Measurements from ENCODE around the gene MOXD1. TPM values are rescaled to one million over a fixed set of nuclear protein-coding genes. Genes with fewer than 3 reads are reported as not detected.

Gene MOXD1
- polyA plus RNA-seq, 1 of the 3 experiments (the other 2 are of a cell fraction) = 252 TPM

GRCh38 chr6:132362442-132363185 is 38.7 kb downstream of the MOXD1 start:
- Histone ChIP-seq H3F3A (replicated peaks; ENCODE audit: insufficient read depth) (no peaks in the 10 kb centered on the region), H3K9me2 (no peaks in the 10 kb centered on the region), H3K27ac (ENCODE audit: low read depth in 2 of 2, low read length in 1 of 2) (peak overlapping the region; percentile 9 to 83; a peak in 2 of 4 replicates), H3K4me3 (ENCODE audit: low read depth in 2 of 2, low read length in 1 of 2) (no peak overlapping the region), H3K27me3 (ENCODE audit: insufficient read depth) (no peaks in the 10 kb centered on the region), H3K79me2 (ENCODE audit: insufficient read depth) (no peaks in the 10 kb centered on the region), H3K36me3 (replicated peaks in 1 of 2; ENCODE audit: control insufficient read depth in 1 of 2, insufficient read depth in 2 of 2, low read length in 1 of 2) (peaks cover 8 to 28% of the 10 kb centered on the region in 2 experiments), H3K4me2 (no peak overlapping the region), H3K9ac (no peak overlapping the region), H4K20me1 (ENCODE audit: insufficient read depth) (no peaks in the 10 kb centered on the region), H2AFZ (ENCODE audit: low read depth) (no peak overlapping the region), H3K4me1 (ENCODE audit: control insufficient read depth in 1 of 2, insufficient read depth in 2 of 2, low read depth in 1 of 2, low read length in 1 of 2) (no peaks in the 10 kb centered on the region; a peak in 2 of 4 replicates), H3K9me3 (no peaks in the 10 kb centered on the region)
- WGBS (ENCODE audit: low lambda C conversion rate) = 14% methylated on average over 6 of the region's 6 CpGs
- ChIA-PET POLR2A (no interaction called here), CTCF (no interaction called here)
- no peak for DNase-seq
- TF ChIP-seq IRF3 (IDR thresholded peaks at IDR 0.05; ENCODE audit: low read depth, low read length) (no peak), TCF12 (IDR thresholded peaks at IDR 0.05) (no peak), USF2 (IDR thresholded peaks at IDR 0.05; ENCODE audit: borderline replicate concordance, low read depth, low read length) (no peak), SMC3 (IDR thresholded peaks at IDR 0.05; ENCODE audit: low read depth, low read length) (no peak), MEF2A (IDR thresholded peaks at IDR 0.05; ENCODE audit: borderline replicate concordance, low read depth) (no peak), TAF1 (IDR thresholded peaks at IDR 0.05; ENCODE audit: borderline replicate concordance, low read depth, low read length) (no peak)

- H3K4me3 ChIP-seq (ENCODE audit: low read depth in 2 of 2, low read length in 1 of 2) = no peak overlapping the region
- no peaks in the 10 kb centered on the region for H3K9me2 ChIP-seq
- no peak overlapping the region for H3K9ac ChIP-seq
- H4K20me1 ChIP-seq (ENCODE audit: insufficient read depth) = no peaks in the 10 kb centered on the region
- no peak for DNase-seq
- H3K79me2 ChIP-seq (ENCODE audit: insufficient read depth) = no peaks in the 10 kb centered on the region
- H3K4me2 ChIP-seq = no peak overlapping the region
- POLR2A ChIA-PET = no interaction called here
- 9% methylated on average over 1 of the region's 1 CpG for WGBS (ENCODE audit: low lambda C conversion rate)
- no peaks in the 10 kb centered on the region for H3K27me3 ChIP-seq (ENCODE audit: insufficient read depth)
- no peaks in the 10 kb centered on the region for H3F3A ChIP-seq (replicated peaks; ENCODE audit: insufficient read depth)
- H3K9me3 ChIP-seq = no peaks in the 10 kb centered on the region
- CTCF ChIA-PET = interaction anchor here (1.8 kb wide), 1 partner anchor 81 kb away, joined by 6 read pairs; no protein-coding TSS in a partner anchor
- H3K36me3 ChIP-seq (replicated peaks in 1 of 2; ENCODE audit: control insufficient read depth in 1 of 2, insufficient read depth in 2 of 2, low read length in 1 of 2) = peaks cover 9 to 26% of the 10 kb centered on the region in 2 experiments
- no peak overlapping the region for H2AFZ ChIP-seq (ENCODE audit: low read depth)
- no peak overlapping the region; a peak in 1 of 4 replicates for H3K27ac ChIP-seq (ENCODE audit: low read depth in 2 of 2, low read length in 1 of 2)
- no peaks in the 10 kb centered on the region; a peak in 2 of 4 replicates for H3K4me1 ChIP-seq (ENCODE audit: control insufficient read depth in 1 of 2, insufficient read depth in 2 of 2, low read depth in 1 of 2, low read length in 1 of 2)
- TF ChIP-seq CTCF (IDR thresholded peaks at IDR 0.05) = no peak
- no peak for TF ChIP-seq POLR2AphosphoS5 (IDR thresholded peaks at IDR 0.05; ENCODE audit: low read depth, low read length)
- TF ChIP-seq RCOR1 (IDR thresholded peaks at IDR 0.05; ENCODE audit: low read length) = no peak
- no peak for TF ChIP-seq TEAD4 (IDR thresholded peaks at IDR 0.05; ENCODE audit: borderline replicate concordance, insufficient read depth)
- no peak for TF ChIP-seq EP300 (IDR thresholded peaks at IDR 0.05; ENCODE audit: borderline replicate concordance in 1 of 2, low read depth in 1 of 2, low read length in 1 of 2)
- no peak for TF ChIP-seq TAF1 (IDR thresholded peaks at IDR 0.05; ENCODE audit: borderline replicate concordance, low read depth, low read length)
- no peak for TF ChIP-seq ELF1 (IDR thresholded peaks at IDR 0.05)
- TF ChIP-seq SIN3A (IDR thresholded peaks at IDR 0.05; ENCODE audit: borderline replicate concordance, low read depth, low read length) = no peak
- TF ChIP-seq ZBTB33 (IDR thresholded peaks at IDR 0.05; ENCODE audit: borderline replicate concordance, low read depth) = no peak
- TF ChIP-seq NRF1 (IDR thresholded peaks at IDR 0.05; ENCODE audit: low read depth, low read length) = no peak
- TF ChIP-seq USF1 (IDR thresholded peaks at IDR 0.05; ENCODE audit: borderline replicate concordance, low read depth) = no peak
- TF ChIP-seq MXI1 (IDR thresholded peaks at IDR 0.05; ENCODE audit: low read depth, low read length) = no peak
- no peak for TF ChIP-seq EZH2phosphoT487 (IDR thresholded peaks at IDR 0.05; ENCODE audit: borderline replicate concordance, low read depth)
- no peak for TF ChIP-seq JUND (IDR thresholded peaks at IDR 0.05)
- no peak for TF ChIP-seq FOSL2 (IDR thresholded peaks at IDR 0.05; ENCODE audit: borderline replicate concordance, low read depth)
- TF ChIP-seq MAX (IDR thresholded peaks at IDR 0.05; ENCODE audit: low read depth) = no peak
Measured at GRCh38 chr6:132361101-132361500, 40.2 kb downstream of the MOXD1 start.

All from SK-N-SH (cell line).